ENCODE data around the gene SUGT1.

GRCh38 chr13:52743569-52743968, 90.9 kb downstream of the SUGT1 start:
- no peak for TF ChIP-seq EZH2 (IDR thresholded peaks at IDR 0.05; ENCODE audit: borderline replicate concordance, low read length)
- no peak for TF ChIP-seq CTCF (IDR thresholded peaks at IDR 0.05; ENCODE audit: low read length)
